Measurements from ENCODE around the gene SMKR1. TPM values are rescaled to one million over a fixed set of nuclear protein-coding genes. Genes with fewer than 3 reads are reported as not detected.

The SMKR1 gene
- total and polyA plus RNA-seq, 7 donors: 0.22 to 0.74 (median 0.25) TPM; not detected in 4

GRCh38 chr7:129561677-129562359 is 59.5 kb downstream of the SMKR1 start:
- DNase-seq (no peak), ATAC-seq (no peak)
- H3K27me3 ChIP-seq (ENCODE audit: insufficient read depth in 3 of 3, low read length in 2 of 3): peaks cover 0 to 3% (median 0%) of the 10 kb centered on the region in 3 donors
- no peaks in the 10 kb centered on the region for H3K4me1 ChIP-seq
- no peak for TF ChIP-seq CTCF (IDR thresholded peaks at IDR 0.05)
- H3K4me3 ChIP-seq: no peak overlapping the region
- 72 to 78% (median 76%) methylated on average over 12 of the region's 12 CpGs for WGBS, 3 donors
- H3K9me3 ChIP-seq: no peaks in the 10 kb centered on the region
- H3K27ac ChIP-seq: no peak overlapping the region
- intact Hi-C loops (cut with DNase I): no loop called here
- no peaks in the 10 kb centered on the region for H3K36me3 ChIP-seq (ENCODE audit: insufficient read depth in 1 of 2, low read depth in 1 of 2)

Other genes starting within 250 kb of the SMKR1 start
- 10 to 100 TPM; 46.6 to 94.4 (median 58.4) TPM for gene STRIP2, start 68.1 kb upstream of the SMKR1 start, total RNA-seq
- 10 to 100 TPM; 14.5 to 42.6 (median 21.1) TPM for gene STRIP2, start 68.1 kb upstream of the SMKR1 start, polyA plus RNA-seq
- 10 to 100 TPM; 10.0 to 13.7 (median 10.7) TPM for gene NRF1, start 109.2 kb downstream of the SMKR1 start, total RNA-seq
- 1 to 10 TPM; 4.4 to 9.8 (median 4.9) TPM for gene NRF1, start 109.2 kb downstream of the SMKR1 start, polyA plus RNA-seq

Data from psoas muscle (tissue), 8 donors.